Measurements from ENCODE around the gene COL4A5. TPM values are rescaled to one million over a fixed set of nuclear protein-coding genes. Genes with fewer than 3 reads are reported as not detected.

COL4A5 gene
- total RNA-seq, 1 donor, result 23.2 TPM

- TF ChIP-seq CTCF (IDR thresholded peaks at IDR 0.05; ENCODE audit: insufficient read depth, low read length), result no peak
- no peak for DNase-seq (ENCODE audit: low read depth)
- no peak overlapping the region for H3K4me3 ChIP-seq (ENCODE audit: low read depth, low read length)
Measured at GRCh38 chrX:108412783-108413182, 26.9 kb upstream of the COL4A5 start.

DNA sequence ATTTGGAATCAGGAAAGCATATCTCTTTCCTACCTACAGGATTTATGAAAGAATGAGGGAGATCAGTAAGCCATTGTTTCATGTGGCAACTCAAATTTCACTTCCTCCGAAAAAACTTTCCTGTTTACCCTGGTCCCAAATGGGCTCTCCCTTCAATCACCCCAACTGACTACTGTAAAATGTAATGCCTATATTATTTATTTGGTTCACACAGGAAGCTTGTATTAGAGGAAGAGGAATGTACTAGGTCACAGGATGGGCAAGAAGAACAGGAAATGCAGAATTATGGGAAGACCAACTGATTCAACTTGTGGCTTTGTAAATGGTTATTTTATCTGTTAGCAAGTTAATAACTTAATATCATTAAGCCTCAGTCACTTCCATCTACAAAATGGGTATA is 24.5 kb upstream of the COL4A5 start:
- no peak for TF ChIP-seq CTCF (IDR thresholded peaks at IDR 0.05; ENCODE audit: insufficient read depth, low read length)
- no peak overlapping the region for H3K4me3 ChIP-seq (ENCODE audit: low read depth, low read length)
- DNase-seq (ENCODE audit: low read depth), result no peak

- TF ChIP-seq CTCF (IDR thresholded peaks at IDR 0.05; ENCODE audit: insufficient read depth, low read length), result no peak
- peak; percentile 71 for DNase-seq (ENCODE audit: low read depth)
- no peak overlapping the region for H3K4me3 ChIP-seq (ENCODE audit: low read depth, low read length)
Measured at GRCh38 chrX:108415891-108416290, 23.7 kb upstream of the COL4A5 start.

DNA sequence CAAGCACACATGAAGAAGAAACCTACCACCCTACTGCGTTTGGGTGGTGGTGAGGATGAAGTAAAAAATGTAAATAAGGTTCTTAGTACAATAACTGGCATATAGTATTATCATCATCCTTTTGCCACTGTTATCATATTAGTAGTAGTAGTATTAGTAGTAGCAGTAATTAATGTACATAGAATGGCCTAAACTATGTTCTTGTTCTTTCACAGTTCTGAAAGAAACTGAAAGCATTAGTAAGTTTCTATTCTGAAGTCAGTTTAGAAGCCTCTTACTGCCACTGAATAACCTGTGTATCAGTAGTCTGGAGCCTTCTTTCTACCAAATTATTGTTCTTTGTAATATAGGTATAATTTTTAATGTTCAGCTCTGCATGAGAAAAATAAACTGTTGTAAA is 22.4 kb upstream of the COL4A5 start:
- TF ChIP-seq CTCF (IDR thresholded peaks at IDR 0.05; ENCODE audit: insufficient read depth, low read length), result no peak
- H3K4me3 ChIP-seq (ENCODE audit: low read depth, low read length), result no peak overlapping the region
- DNase-seq (ENCODE audit: low read depth), result no peak

- no peak for TF ChIP-seq CTCF (IDR thresholded peaks at IDR 0.05; ENCODE audit: insufficient read depth, low read length)
- no peak for DNase-seq (ENCODE audit: low read depth)
- no peak overlapping the region for H3K4me3 ChIP-seq (ENCODE audit: low read depth, low read length)
Measured at GRCh38 chrX:108419401-108419800, 20.2 kb upstream of the COL4A5 start.

DNA sequence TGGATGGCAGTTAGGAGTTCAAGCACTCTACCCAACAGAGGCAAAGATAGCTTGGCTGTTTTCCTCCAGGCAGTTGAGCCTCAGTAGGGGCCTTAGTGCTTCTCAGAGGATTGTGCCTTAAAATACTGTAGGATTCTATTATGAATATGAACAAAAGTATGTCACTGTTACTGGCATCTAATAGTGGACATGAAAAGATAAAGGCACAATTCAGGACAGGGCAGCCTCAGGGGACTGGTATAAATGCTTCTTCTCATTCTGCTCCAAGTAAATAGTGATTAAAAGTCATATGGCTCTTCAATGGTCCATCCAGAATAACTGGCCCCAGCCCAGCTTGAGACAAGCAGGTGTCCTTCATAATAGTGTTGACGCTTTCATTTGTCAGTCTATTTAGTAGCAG is 19.2 kb upstream of the COL4A5 start:
- no peak overlapping the region for H3K4me3 ChIP-seq (ENCODE audit: low read depth, low read length)
- DNase-seq (ENCODE audit: low read depth), result no peak
- TF ChIP-seq CTCF (IDR thresholded peaks at IDR 0.05; ENCODE audit: insufficient read depth, low read length), result no peak

GRCh38 chrX:108426262-108426661 is 13.4 kb upstream of the COL4A5 start:
- H3K4me3 ChIP-seq (ENCODE audit: low read depth, low read length), result no peak overlapping the region
- no peak for DNase-seq (ENCODE audit: low read depth)
- no peak for TF ChIP-seq CTCF (IDR thresholded peaks at IDR 0.05; ENCODE audit: insufficient read depth, low read length)

Data from fibroblast of the aortic adventitia (primary cell).